GM12874 (cell line): ENCODE results near the gene SCEL.

Experiments used
- TF ChIP-seq, protein P1 (sequence below): IDR thresholded peaks from 2 replicates; pipeline ENCODE4 v1.5.1; 2011; ENCODE audit warnings: low read depth, mild to moderate bottlenecking, control low read depth, low read length, moderate library complexity; ENCODE audit not compliant: insufficient read depth

The SCEL gene

DNA sequence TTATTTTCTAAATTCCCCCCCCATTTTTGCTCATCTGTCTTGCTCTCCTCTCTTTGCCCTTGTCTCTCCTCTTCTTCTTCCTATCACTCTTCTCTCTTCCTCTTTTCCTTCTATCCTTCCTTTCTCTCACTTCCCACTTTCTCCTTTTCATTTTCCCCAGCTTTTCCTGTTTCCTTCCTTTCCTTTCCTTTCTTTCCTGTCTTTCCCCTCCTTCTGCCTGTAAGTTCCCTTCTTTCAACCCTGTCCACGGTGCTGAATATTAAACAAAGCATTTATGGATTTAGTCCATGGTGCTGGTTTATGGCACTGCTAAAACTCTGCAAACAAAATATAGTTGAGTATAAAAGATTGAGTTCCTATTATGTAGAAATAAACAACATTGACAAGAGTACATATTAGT lies 27.6 kb downstream of the SCEL start:
- TF ChIP-seq, protein P1, sequence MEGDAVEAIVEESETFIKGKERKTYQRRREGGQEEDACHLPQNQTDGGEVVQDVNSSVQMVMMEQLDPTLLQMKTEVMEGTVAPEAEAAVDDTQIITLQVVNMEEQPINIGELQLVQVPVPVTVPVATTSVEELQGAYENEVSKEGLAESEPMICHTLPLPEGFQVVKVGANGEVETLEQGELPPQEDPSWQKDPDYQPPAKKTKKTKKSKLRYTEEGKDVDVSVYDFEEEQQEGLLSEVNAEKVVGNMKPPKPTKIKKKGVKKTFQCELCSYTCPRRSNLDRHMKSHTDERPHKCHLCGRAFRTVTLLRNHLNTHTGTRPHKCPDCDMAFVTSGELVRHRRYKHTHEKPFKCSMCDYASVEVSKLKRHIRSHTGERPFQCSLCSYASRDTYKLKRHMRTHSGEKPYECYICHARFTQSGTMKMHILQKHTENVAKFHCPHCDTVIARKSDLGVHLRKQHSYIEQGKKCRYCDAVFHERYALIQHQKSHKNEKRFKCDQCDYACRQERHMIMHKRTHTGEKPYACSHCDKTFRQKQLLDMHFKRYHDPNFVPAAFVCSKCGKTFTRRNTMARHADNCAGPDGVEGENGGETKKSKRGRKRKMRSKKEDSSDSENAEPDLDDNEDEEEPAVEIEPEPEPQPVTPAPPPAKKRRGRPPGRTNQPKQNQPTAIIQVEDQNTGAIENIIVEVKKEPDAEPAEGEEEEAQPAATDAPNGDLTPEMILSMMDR, result no peak

DNA sequence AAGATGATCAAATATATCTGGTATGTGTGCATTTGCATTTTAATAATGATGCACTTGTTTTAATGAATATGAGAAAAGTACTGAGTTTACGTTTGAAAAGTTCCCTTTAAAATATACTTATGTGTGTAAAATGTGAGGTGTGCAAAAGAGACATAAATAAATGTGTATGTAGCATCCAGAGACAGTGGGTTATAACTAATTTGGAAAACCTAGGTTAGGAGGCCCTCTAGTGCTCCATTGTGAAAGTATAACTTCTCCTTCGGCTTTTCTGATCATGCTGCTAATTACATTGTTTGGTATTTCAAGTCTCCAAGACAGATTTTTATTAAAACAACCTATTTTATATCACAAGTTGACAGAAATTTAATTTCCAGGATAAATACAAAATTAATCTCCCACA lies 30.1 kb downstream of the SCEL start:
- TF ChIP-seq, protein P1, result peak; percentile 39

DNA sequence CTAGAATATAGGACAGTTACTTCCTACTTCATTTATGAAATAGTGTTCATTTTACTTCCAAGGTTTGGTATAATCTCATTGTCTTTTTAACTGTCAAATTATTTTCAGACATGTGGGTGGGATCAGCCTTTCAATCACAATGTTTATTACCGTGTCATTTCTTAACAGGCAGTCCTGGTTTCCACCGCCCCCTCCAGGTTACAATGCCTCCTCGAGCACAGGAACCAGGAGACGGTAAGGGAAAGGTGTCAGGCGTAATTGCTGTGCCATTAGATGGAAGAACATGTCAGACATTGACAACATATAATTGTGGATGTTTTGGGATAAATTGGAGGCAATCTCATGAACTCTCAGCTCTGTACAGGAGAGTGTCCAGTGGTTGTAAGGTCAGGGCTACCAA lies 36.5 kb downstream of the SCEL start:
- TF ChIP-seq, protein P1, result no peak

DNA sequence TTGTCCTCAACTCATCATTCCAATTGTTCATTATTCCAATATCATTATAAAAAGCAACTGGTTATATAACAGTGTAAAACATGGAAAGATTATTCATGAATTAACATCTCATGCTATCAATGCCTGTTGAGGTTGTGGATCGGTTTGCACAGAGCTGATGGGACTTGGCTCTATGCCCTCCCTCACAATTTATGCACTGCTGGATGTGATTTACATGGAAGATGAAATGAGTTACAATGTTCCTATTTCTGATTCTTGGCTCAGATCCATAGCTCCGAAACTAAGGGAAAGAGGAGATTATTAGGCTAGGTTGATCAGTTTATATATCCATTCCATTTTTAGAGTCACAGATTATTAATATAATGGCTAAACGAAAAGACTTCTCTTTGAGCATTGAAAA lies 38.6 kb downstream of the SCEL start:
- TF ChIP-seq, protein P1, result no peak

DNA sequence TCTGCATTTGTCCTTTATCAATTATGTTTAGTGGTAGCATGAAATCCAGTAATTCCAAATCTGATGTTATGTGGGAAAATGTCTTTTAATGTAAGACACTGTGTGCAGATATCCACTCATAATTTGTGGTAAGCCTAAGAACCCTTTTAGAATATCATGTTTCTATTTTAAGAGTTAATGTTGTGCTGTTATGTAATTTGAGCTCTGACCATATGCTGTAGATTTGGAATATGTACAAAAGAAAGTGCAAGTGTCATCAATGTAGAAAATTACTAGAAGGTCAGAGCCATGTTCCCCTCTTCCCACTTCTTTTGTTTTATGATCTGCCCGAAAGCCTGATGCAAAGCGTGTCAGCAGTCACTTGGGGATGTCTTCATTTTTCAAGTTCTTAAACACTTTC lies 44.5 kb downstream of the SCEL start:
- TF ChIP-seq, protein P1, result no peak

DNA sequence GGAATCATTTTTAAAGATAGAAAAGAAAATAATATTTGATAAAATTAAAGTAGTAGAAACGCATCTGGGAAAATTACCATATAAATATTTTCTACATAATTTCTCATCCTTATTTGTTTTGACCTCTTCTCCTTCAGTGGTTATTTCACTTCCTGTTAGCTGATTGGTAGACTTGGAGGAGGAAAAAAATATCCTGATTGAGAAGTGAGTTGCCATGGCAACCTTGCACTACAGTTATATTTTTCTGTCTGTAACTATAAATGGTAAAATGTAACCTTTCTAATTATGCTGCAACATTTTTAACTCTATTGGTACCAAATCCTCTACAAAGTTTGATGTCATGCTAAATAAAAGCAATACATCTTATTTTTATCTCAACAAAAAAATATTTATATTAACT lies 45.2 kb downstream of the SCEL start:
- TF ChIP-seq, protein P1, result no peak

DNA sequence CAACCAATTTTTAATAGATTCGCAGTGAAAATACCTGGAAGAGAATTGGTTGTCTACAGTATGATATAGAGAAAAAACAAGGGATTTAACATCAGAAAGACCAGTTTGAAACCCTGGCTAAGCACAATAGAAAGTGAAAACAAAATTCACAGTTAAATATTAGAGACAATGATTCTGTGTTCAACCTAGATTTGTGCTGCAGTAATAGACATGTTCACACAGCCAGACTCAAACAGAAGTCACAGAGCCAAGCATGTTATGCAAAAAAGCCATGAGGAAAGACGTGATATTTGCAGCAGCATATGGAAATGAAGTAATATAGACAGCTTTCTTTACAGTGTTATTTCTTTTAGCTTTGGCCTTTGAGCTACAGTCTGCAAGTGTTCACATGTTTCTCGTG lies 48.1 kb downstream of the SCEL start:
- TF ChIP-seq, protein P1, result no peak

DNA sequence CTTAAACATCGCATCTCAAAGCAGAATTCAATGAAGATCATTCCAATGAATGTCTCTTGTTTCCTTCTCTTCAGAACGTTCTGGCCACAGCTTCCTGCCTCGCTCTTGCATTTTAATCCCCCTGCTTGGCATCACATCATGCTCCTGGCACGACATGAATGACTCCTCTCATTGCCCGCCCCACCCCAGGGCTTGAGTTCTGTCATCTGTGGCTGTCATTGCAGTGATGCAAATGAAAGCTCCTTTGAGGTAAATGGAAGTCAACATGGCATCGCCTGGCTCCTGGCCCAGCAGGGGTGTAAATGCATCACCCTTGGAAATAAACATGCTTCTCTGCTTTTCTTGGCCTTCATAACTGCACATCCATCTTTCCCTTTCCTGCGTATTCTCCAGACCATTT lies 48.6 kb downstream of the SCEL start:
- TF ChIP-seq, protein P1, result no peak
